ENCODE results near the gene SURF4. TPM values are rescaled to one million over a fixed set of nuclear protein-coding genes. Genes with fewer than 3 reads are reported as not detected.

The SURF4 gene
- total RNA-seq, 1 experiment from 2014 or later, result 171 TPM

DNA sequence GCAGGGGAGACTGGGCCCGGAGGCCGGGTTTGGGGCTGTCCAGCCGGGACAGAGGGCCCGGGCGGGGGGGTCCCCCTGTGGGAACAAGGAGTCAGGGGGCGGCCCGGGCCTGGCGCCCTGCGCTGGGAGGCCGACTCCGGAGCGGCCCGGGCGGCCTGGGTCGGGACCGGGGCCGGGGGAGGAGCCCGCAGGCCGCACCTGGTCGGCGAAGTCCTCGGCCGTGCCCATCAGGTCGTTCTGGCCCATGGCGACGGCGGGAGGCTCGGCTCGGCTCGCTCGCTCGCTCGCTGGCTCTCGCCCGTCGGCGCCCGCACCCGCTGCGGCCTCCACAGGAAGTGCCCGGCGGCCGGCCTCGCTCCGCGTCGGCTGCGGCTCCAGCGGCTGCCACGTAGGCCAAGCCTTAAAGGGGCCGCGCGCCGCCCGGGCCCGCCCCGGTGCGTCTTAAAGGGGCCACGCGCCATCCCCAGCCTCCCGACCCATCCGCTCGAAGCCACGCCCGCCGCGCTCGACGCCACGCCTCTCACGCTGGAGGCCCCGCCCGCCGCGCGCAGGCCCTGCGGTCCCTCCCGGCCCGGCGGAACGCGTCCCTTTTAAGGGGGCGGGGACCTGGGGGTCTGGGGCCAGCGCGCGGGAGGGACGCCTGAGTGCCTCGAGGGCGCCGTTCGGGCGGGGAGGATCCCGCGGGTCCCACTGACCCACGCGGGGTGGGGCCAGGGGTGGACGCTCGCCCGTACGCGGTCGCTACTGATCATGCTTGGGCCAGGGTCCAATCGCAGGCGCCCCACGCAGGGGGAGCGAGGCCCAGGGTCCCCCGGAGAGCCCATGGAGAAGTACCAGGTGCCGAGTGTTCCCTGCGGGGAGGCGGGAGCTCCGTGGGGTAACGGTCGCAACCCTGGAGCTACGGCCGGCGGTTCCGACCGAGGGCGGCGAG lies at the start of gene SURF4, which contains the start of gene STKLD1 (continued):
- 0 out of 2 replicates have a peak, but pooled peaks have one; percentile 63 for TF ChIP-seq CBFB (CRISPR knock-in tag; IDR thresholded peaks at IDR 0.05; ENCODE audit: low read depth)
- TF ChIP-seq ETV6 (CRISPR knock-in tag; IDR thresholded peaks at IDR 0.05), result peak; percentile 89
- peak; percentile 78; the same call in 1 of the 2 replicates for TF ChIP-seq MYBL2 (CRISPR knock-in tag; IDR thresholded peaks at IDR 0.05)
- TF ChIP-seq NR2C2 (CRISPR knock-in tag; IDR thresholded peaks at IDR 0.05), result peak; percentile 73; the same call in 1 of the 2 replicates
- TF ChIP-seq RELA (CRISPR knock-in tag; IDR thresholded peaks at IDR 0.05; ENCODE audit: borderline replicate concordance), result peak; percentile 83
- TF ChIP-seq ATF2 (CRISPR knock-in tag; IDR thresholded peaks at IDR 0.05; ENCODE audit: borderline replicate concordance, low read depth), result peak; percentile 72
- TF ChIP-seq, protein P1, sequence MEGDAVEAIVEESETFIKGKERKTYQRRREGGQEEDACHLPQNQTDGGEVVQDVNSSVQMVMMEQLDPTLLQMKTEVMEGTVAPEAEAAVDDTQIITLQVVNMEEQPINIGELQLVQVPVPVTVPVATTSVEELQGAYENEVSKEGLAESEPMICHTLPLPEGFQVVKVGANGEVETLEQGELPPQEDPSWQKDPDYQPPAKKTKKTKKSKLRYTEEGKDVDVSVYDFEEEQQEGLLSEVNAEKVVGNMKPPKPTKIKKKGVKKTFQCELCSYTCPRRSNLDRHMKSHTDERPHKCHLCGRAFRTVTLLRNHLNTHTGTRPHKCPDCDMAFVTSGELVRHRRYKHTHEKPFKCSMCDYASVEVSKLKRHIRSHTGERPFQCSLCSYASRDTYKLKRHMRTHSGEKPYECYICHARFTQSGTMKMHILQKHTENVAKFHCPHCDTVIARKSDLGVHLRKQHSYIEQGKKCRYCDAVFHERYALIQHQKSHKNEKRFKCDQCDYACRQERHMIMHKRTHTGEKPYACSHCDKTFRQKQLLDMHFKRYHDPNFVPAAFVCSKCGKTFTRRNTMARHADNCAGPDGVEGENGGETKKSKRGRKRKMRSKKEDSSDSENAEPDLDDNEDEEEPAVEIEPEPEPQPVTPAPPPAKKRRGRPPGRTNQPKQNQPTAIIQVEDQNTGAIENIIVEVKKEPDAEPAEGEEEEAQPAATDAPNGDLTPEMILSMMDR (IDR thresholded peaks at IDR 0.05), result no peak
- peak; percentile 74; the same call in 1 of the 2 replicates for TF ChIP-seq ELF4 (CRISPR knock-in tag; IDR thresholded peaks at IDR 0.05; ENCODE audit: low read depth)
- TF ChIP-seq NR3C1 (CRISPR knock-in tag; conservative IDR thresholded peaks at IDR 0.05; ENCODE audit: low read depth), result 0 out of 2 replicates have a peak, but pooled peaks have one; percentile 70
- peak; percentile 89; the same call in 1 of the 2 replicates for TF ChIP-seq MAX (CRISPR knock-in tag; IDR thresholded peaks at IDR 0.05)
- TF ChIP-seq, protein P2, sequence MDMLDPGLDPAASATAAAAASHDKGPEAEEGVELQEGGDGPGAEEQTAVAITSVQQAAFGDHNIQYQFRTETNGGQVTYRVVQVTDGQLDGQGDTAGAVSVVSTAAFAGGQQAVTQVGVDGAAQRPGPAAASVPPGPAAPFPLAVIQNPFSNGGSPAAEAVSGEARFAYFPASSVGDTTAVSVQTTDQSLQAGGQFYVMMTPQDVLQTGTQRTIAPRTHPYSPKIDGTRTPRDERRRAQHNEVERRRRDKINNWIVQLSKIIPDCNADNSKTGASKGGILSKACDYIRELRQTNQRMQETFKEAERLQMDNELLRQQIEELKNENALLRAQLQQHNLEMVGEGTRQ (CRISPR knock-in tag; IDR thresholded peaks at IDR 0.05), result peak; percentile 52; the same call in 1 of the 2 replicates
- TF ChIP-seq, protein P3, sequence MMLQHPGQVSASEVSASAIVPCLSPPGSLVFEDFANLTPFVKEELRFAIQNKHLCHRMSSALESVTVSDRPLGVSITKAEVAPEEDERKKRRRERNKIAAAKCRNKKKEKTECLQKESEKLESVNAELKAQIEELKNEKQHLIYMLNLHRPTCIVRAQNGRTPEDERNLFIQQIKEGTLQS (CRISPR knock-in tag; conservative IDR thresholded peaks at IDR 0.05), result peak; percentile 79
- TF ChIP-seq E2F5 (CRISPR knock-in tag; IDR thresholded peaks at IDR 0.05), result peak; percentile 97
- peak; percentile 83 for TF ChIP-seq CREM (CRISPR knock-in tag; IDR thresholded peaks at IDR 0.05)
- TF ChIP-seq ZBTB21 (CRISPR knock-in tag; IDR thresholded peaks at IDR 0.05; ENCODE audit: borderline replicate concordance), result peak; percentile 76
- TF ChIP-seq ZNF425 (CRISPR knock-in tag; conservative IDR thresholded peaks at IDR 0.05), result no peak
- TF ChIP-seq, protein P4, sequence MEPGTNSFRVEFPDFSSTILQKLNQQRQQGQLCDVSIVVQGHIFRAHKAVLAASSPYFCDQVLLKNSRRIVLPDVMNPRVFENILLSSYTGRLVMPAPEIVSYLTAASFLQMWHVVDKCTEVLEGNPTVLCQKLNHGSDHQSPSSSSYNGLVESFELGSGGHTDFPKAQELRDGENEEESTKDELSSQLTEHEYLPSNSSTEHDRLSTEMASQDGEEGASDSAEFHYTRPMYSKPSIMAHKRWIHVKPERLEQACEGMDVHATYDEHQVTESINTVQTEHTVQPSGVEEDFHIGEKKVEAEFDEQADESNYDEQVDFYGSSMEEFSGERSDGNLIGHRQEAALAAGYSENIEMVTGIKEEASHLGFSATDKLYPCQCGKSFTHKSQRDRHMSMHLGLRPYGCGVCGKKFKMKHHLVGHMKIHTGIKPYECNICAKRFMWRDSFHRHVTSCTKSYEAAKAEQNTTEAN (CRISPR knock-in tag; IDR thresholded peaks at IDR 0.05), result peak; percentile 88
- 0 out of 2 replicates have a peak, but pooled peaks have one; percentile 10 for TF ChIP-seq KAT7 (CRISPR knock-in tag; IDR thresholded peaks at IDR 0.05; ENCODE audit: borderline replicate concordance)
- TF ChIP-seq TCF7 (CRISPR knock-in tag; IDR thresholded peaks at IDR 0.05; ENCODE audit: low read depth), result peak; percentile 87; the same call in 1 of the 2 replicates
- peak; percentile 89; the same call in 1 of the 2 replicates for TF ChIP-seq E2F1 (CRISPR knock-in tag; IDR thresholded peaks at IDR 0.05)
- TF ChIP-seq, protein P5, sequence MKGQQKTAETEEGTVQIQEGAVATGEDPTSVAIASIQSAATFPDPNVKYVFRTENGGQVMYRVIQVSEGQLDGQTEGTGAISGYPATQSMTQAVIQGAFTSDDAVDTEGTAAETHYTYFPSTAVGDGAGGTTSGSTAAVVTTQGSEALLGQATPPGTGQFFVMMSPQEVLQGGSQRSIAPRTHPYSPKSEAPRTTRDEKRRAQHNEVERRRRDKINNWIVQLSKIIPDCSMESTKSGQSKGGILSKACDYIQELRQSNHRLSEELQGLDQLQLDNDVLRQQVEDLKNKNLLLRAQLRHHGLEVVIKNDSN (CRISPR knock-in tag; IDR thresholded peaks at IDR 0.05), result no peak
- peak; percentile 49; the same call in 1 of the 2 replicates for TF ChIP-seq NFYB (CRISPR knock-in tag; conservative IDR thresholded peaks at IDR 0.05; ENCODE audit: low read depth)
- TF ChIP-seq TEAD1 (CRISPR knock-in tag; IDR thresholded peaks at IDR 0.05), result no peak
- TF ChIP-seq ESRRA (CRISPR knock-in tag; IDR thresholded peaks at IDR 0.05; ENCODE audit: borderline replicate concordance), result peak; percentile 83
- no peak for TF ChIP-seq ZNF317 (CRISPR knock-in tag; IDR thresholded peaks at IDR 0.05; ENCODE audit: borderline replicate concordance, low read depth)
- no peak for TF ChIP-seq RORB (CRISPR knock-in tag; IDR thresholded peaks at IDR 0.05)
